ENCODE measurements around the gene TRABD.

Gene TRABD

GRCh38 chr22:50229370-50229769 is 43.7 kb downstream of the TRABD start:
- no peak for TF ChIP-seq CTCF (IDR thresholded peaks at IDR 0.05)
- peaks cover 36 to 83% (median 65%) of the 10 kb centered on the region in 3 donors for H3K36me3 ChIP-seq

GRCh38 chr22:50232481-50233151 is 46.9 kb downstream of the TRABD start:
- H3K27me3 ChIP-seq, result no peaks in the 10 kb centered on the region
- H3K36me3 ChIP-seq, result peaks cover 11 to 69% (median 51%) of the 10 kb centered on the region in 3 donors

More at GRCh38 chr22:50229370-50229769, 43.7 kb downstream of the TRABD start:
- Histone ChIP-seq H3K27ac (no peak overlapping the region), H3K9me3 (no peaks in the 10 kb centered on the region), H3K4me1 (no peaks in the 10 kb centered on the region), H3K4me3 (no peak overlapping the region), H3K27me3 (no peaks in the 10 kb centered on the region)
- no peak for DNase-seq
- intact Hi-C loops (cut with DNase I; ENCODE audit: low total_unique reads), result no loop called here

GRCh38 chr22:50233223-50233622 is 47.5 kb downstream of the TRABD start:
- Histone ChIP-seq H3K27ac (no peak overlapping the region), H3K4me1 (no peaks in the 10 kb centered on the region), H3K27me3 (no peaks in the 10 kb centered on the region), H3K4me3 (no peak overlapping the region), H3K36me3 (peaks cover 8 to 68% (median 48%) of the 10 kb centered on the region in 3 donors), H3K9me3 (no peaks in the 10 kb centered on the region)
- TF ChIP-seq CTCF (IDR thresholded peaks at IDR 0.05), result no peak
- no peak for DNase-seq
- intact Hi-C loops (cut with DNase I; ENCODE audit: low total_unique reads), result no loop called here

More at GRCh38 chr22:50232481-50233151, 46.9 kb downstream of the TRABD start:
- Histone ChIP-seq H3K4me1 (no peaks in the 10 kb centered on the region), H3K9me3 (no peaks in the 10 kb centered on the region), H3K27ac (no peak overlapping the region), H3K4me3 (no peak overlapping the region)
- no peak for TF ChIP-seq CTCF (IDR thresholded peaks at IDR 0.05)
- intact Hi-C loops (cut with DNase I; ENCODE audit: low total_unique reads), result no loop called here
- no peak for DNase-seq

- TF ChIP-seq CTCF (IDR thresholded peaks at IDR 0.05), result no peak
- Histone ChIP-seq H3K27me3 (no peaks in the 10 kb centered on the region), H3K27ac (no peak overlapping the region), H3K36me3 (peaks cover 5 to 66% (median 44%) of the 10 kb centered on the region in 3 donors), H3K9me3 (no peaks in the 10 kb centered on the region), H3K4me1 (peaks cover 0 to 16% (median 13%) of the 10 kb centered on the region in 4 donors), H3K4me3 (no peak overlapping the region)
- DNase-seq, result no peak
- intact Hi-C loops (cut with DNase I; ENCODE audit: low total_unique reads), result no loop called here
Measured at GRCh38 chr22:50236731-50237409, 51.2 kb downstream of the TRABD start.

GRCh38 chr22:50238755-50239154 is 53.0 kb downstream of the TRABD start:
- peaks cover 0 to 35% (median 26%) of the 10 kb centered on the region in 4 donors for H3K4me1 ChIP-seq
- intact Hi-C loops (cut with DNase I; ENCODE audit: low total_unique reads), result no loop called here
- H3K9me3 ChIP-seq, result no peaks in the 10 kb centered on the region
- no peak overlapping the region for H3K4me3 ChIP-seq
- DNase-seq, result no peak
- TF ChIP-seq CTCF (IDR thresholded peaks at IDR 0.05), result no peak
- peaks cover 5 to 47% (median 29%) of the 10 kb centered on the region in 3 donors for H3K36me3 ChIP-seq
- H3K27ac ChIP-seq, result no peak overlapping the region
- no peaks in the 10 kb centered on the region for H3K27me3 ChIP-seq
